Lung (tissue), 12 donors: ENCODE data around the gene PXDN. TPM values are rescaled to one million over a fixed set of nuclear protein-coding genes. Genes with fewer than 3 reads are reported as not detected.

Source experiments
- ATAC-seq: fragments of 200-7000 bp; cut with Tn5 transposase; one replicate; pipeline ENCODE4 v1.9.1; 2020; ENCODE audit warnings: moderate number of reproducible peaks; ENCODE audit not compliant: insufficient read depth, low FRiP score
- DNase-seq, 3 donors: peaks; one replicate each; pipeline ENCODE4 v3.0.0-alpha.2; 2013 to 2017
- H3K27ac ChIP-seq, 2 donors: one replicate each; pipeline ENCODE4 v1.5.1; 2013; ENCODE audit warnings: mild to moderate bottlenecking in 2 of 2, moderate library complexity in 2 of 2, control low read depth in 1 of 2, inconsistent platforms in 1 of 2, low read depth in 1 of 2, low read length in 1 of 2
- H3K27me3 ChIP-seq, 3 donors: one replicate each; pipeline ENCODE4 v1.5.1; 2013; ENCODE audit warnings: low read length in 2 of 3; ENCODE audit not compliant: control insufficient read depth in 3 of 3, insufficient read depth in 3 of 3
- H3K36me3 ChIP-seq, 4 donors: one replicate each; pipeline ENCODE4 v1.5.1; 2013; ENCODE audit warnings: low read length in 4 of 4, mild to moderate bottlenecking in 1 of 4, moderate library complexity in 1 of 4; ENCODE audit not compliant: control insufficient read depth in 4 of 4, insufficient read depth in 4 of 4
- H3K4me1 ChIP-seq, 5 donors: one replicate each; pipeline ENCODE4 v1.5.1; 2013; ENCODE audit warnings: low read length in 5 of 5, mild to moderate bottlenecking in 2 of 5, moderate library complexity in 1 of 5; ENCODE audit not compliant: control insufficient read depth in 5 of 5, insufficient read depth in 5 of 5
- H3K4me3 ChIP-seq: one replicate; pipeline ENCODE4 v1.5.1; 2013; ENCODE audit warnings: mild to moderate bottlenecking, control low read depth, moderate library complexity
- H3K9ac ChIP-seq, 2 donors: one replicate each; pipeline ENCODE4 v1.5.1; 2013; ENCODE audit warnings: low read length in 2 of 2, control low read depth in 1 of 2; ENCODE audit not compliant: insufficient read depth in 1 of 2
- H3K9me3 ChIP-seq, 4 donors: one replicate each; pipeline ENCODE4 v1.5.1; 2013; ENCODE audit warnings: low read length in 3 of 4, mild to moderate bottlenecking in 1 of 4, moderate library complexity in 1 of 4; ENCODE audit not compliant: control insufficient read depth in 4 of 4, insufficient read depth in 3 of 4
- CTCF ChIP-seq: IDR thresholded peaks from 2 replicates; pipeline ENCODE4 v1.5.1; 2012; ENCODE audit warnings: mild to moderate bottlenecking; ENCODE audit errors: control extremely low read depth, extremely low read depth
- WGBS, 2 donors: extraction: QIAGEN DNeasy Blood & Tissue Kit; methylation state at CpG; one replicate each; pipeline ENCODE4 v1.1.7; 2013; 5-methylcytosine and 5-hydroxymethylcytosine counted together
- polyA plus RNA-seq, 2 donors: library from polyadenylated mRNA; stranded (reverse); fragments of 200-250 nt; gene quantifications; one replicate each; pipeline ENCODE4 v1.2.1, GENCODE V29; 2013
- total RNA-seq, 2 donors: library from RNA; depleted of rRNA in 1 of 2; stranded (reverse); fragments of >200 nt in 1 of 2; gene quantifications; one replicate each; pipeline ENCODE4 v1.2.1, GENCODE V29; 2014 to 2021
- donor health status: control.
- donor health status: control.
- donor health status: Bipolar disorder and iron deficiency.
- donor health status: healthy.
- donor health status: DM: yes; HTN: yes; CAD: no.

PXDN gene
- total and polyA plus RNA-seq, 4 donors = 10.6 to 198 (median 45.1) TPM

GRCh38 chr2:1611886-1612285 is 132.4 kb downstream of the PXDN start:
- DNase-seq (no peak), ATAC-seq (no peak)
- TF ChIP-seq CTCF = no peak
- WGBS, 2 donors = 85 to 90% methylated on average over 7 to 8 of the region's 8 CpGs
- Histone ChIP-seq H3K9ac (no peak overlapping the region), H3K9me3 (peaks cover 0 to 1% (median 0%) of the 10 kb centered on the region in 4 donors), H3K27me3 (no peaks in the 10 kb centered on the region), H3K4me1 (peaks cover 0 to 9% (median 0%) of the 10 kb centered on the region in 5 donors), H3K4me3 (no peak overlapping the region), H3K27ac (no peak overlapping the region), H3K36me3 (no peaks in the 10 kb centered on the region)

- WGBS, 2 donors = 92% methylated on average over 18 of the region's 18 CpGs
Measured at GRCh38 chr2:1610096-1610485, 134.2 kb downstream of the PXDN start.

GRCh38 chr2:1609485-1610095 is 134.7 kb downstream of the PXDN start:
- 64 to 74% methylated on average over 12 of the region's 12 CpGs for WGBS, 2 donors
- no peak for TF ChIP-seq CTCF
- Histone ChIP-seq H3K27me3 (no peaks in the 10 kb centered on the region), H3K9me3 (peaks cover 0 to 1% (median 0%) of the 10 kb centered on the region in 4 donors), H3K36me3 (no peaks in the 10 kb centered on the region), H3K4me1 (peaks cover 0 to 31% (median 7%) of the 10 kb centered on the region in 5 donors), H3K9ac (no peak overlapping the region), H3K27ac (no peak overlapping the region), H3K4me3 (no peak overlapping the region)
- DNase-seq (no peak), ATAC-seq (no peak)

More at GRCh38 chr2:1610096-1610485, 134.2 kb downstream of the PXDN start:
- Histone ChIP-seq H3K4me1 (peaks cover 0 to 27% (median 4%) of the 10 kb centered on the region in 5 donors), H3K9me3 (peaks cover 0 to 1% (median 0%) of the 10 kb centered on the region in 4 donors), H3K9ac (no peak overlapping the region), H3K27ac (no peak overlapping the region), H3K27me3 (no peaks in the 10 kb centered on the region), H3K36me3 (no peaks in the 10 kb centered on the region), H3K4me3 (no peak overlapping the region)
- no peak for TF ChIP-seq CTCF
- peak in 1 of 3 donors; percentile 30 for DNase-seq
- no peak for ATAC-seq
